ENCODE measurements around the gene TMEM17.

Gene TMEM17

DNA sequence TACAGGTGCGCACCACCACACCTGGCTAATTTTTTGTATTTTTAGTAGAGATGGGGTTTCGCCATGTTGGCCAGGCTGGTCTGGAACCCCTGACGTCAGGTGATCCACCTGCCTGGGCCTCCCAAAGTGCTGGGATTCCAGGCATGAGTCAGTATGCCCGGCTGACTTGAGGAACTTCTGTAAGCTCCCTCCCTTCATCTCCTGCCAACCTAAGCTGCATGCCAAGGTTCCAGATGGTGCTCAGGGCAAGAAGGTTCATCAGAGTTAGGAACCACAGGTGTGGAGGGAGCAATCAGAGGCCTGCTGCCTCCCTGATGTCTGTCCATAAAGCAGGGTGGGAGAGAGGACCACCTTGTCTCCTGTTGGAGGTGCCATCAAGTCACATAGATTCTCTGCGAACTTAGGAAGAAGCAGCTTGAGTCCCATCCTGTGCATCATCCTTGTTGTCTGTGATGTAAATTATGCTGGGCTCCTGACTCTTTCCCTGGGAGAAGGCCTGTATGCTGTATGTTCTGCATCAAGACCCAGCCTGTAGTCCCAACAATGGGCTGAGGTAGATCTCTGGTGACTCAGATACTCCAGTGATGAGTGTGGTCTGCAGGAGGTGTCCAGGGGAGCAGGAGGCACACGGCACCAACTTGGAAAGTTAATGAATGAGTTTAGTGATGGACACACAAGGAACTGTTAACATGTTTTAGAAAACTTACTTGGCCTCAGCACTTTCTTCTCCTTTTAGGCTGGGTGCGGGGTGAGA is 53.1 kb downstream of the TMEM17 start:
- no peak for ATAC-seq
- TF ChIP-seq RARB (CRISPR knock-in tag; IDR thresholded peaks at IDR 0.05) (no peak), TCF4 (CRISPR knock-in tag; IDR thresholded peaks at IDR 0.05; ENCODE audit: borderline replicate concordance) (no peak), ZFP30 (CRISPR knock-in tag; IDR thresholded peaks at IDR 0.05) (no peak), ZC3H10 (CRISPR knock-in tag; IDR thresholded peaks at IDR 0.05) (no peak), SNAI2 (CRISPR knock-in tag; IDR thresholded peaks at IDR 0.05) (no peak), ISL1 (CRISPR knock-in tag; IDR thresholded peaks at IDR 0.05) (no peak), ESRRG (CRISPR knock-in tag; IDR thresholded peaks at IDR 0.05) (no peak), ZNF8 (CRISPR knock-in tag; IDR thresholded peaks at IDR 0.05) (no peak)

DNA sequence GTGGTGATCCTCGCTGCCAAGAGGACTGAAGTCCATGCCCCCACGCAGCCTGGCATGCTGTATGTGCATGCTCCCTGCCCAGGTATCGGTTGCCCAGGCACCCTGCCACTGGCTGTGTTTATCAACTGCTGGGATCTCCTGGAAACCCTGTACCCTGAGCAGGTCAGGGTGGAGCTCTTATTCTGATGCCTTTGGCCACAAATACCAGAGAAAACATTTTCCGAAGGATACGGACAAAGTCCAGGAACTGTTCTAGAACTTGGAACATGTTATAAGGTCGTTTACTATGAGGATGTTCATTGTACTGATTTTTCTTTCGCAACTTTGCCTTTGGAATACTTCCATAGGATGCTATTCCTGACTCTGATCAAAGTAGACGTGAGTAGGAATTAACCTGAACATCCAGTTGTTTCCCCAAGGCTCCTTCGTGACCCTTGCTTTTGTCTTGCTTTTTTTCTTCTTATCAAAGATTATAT is 55.2 kb downstream of the TMEM17 start:
- TF ChIP-seq CSDC2 (CRISPR knock-in tag; IDR thresholded peaks at IDR 0.05) = no peak
- TF ChIP-seq ISL1 (CRISPR knock-in tag; IDR thresholded peaks at IDR 0.05) = no peak
- no peak for TF ChIP-seq ZC3H10 (CRISPR knock-in tag; IDR thresholded peaks at IDR 0.05)
- TF ChIP-seq, protein P1, sequence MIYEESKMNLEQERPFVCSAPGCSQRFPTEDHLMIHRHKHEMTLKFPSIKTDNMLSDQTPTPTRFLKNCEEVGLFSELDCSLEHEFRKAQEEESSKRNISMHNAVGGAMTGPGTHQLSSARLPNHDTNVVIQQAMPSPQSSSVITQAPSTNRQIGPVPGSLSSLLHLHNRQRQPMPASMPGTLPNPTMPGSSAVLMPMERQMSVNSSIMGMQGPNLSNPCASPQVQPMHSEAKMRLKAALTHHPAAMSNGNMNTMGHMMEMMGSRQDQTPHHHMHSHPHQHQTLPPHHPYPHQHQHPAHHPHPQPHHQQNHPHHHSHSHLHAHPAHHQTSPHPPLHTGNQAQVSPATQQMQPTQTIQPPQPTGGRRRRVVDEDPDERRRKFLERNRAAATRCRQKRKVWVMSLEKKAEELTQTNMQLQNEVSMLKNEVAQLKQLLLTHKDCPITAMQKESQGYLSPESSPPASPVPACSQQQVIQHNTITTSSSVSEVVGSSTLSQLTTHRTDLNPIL (CRISPR knock-in tag; IDR thresholded peaks at IDR 0.05; ENCODE audit: low read depth) = no peak
- no peak for TF ChIP-seq BACH2 (CRISPR knock-in tag; IDR thresholded peaks at IDR 0.05; ENCODE audit: borderline replicate concordance)
- no peak for TF ChIP-seq RARB (CRISPR knock-in tag; IDR thresholded peaks at IDR 0.05)
- no peak for TF ChIP-seq ARNTL (CRISPR knock-in tag; IDR thresholded peaks at IDR 0.05; ENCODE audit: borderline replicate concordance, low read depth)
- TF ChIP-seq, protein P2, sequence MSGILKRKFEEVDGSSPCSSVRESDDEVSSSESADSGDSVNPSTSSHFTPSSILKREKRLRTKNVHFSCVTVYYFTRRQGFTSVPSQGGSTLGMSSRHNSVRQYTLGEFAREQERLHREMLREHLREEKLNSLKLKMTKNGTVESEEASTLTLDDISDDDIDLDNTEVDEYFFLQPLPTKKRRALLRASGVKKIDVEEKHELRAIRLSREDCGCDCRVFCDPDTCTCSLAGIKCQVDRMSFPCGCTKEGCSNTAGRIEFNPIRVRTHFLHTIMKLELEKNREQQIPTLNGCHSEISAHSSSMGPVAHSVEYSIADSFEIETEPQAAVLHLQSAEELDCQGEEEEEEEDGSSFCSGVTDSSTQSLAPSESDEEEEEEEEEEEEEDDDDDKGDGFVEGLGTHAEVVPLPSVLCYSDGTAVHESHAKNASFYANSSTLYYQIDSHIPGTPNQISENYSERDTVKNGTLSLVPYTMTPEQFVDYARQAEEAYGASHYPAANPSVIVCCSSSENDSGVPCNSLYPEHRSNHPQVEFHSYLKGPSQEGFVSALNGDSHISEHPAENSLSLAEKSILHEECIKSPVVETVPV (CRISPR knock-in tag; IDR thresholded peaks at IDR 0.05) = no peak
- TF ChIP-seq ZNF70 (CRISPR knock-in tag; IDR thresholded peaks at IDR 0.05) = no peak
- TF ChIP-seq ZNF565 (CRISPR knock-in tag; conservative IDR thresholded peaks at IDR 0.05; ENCODE audit: low read depth) = no peak
- TF ChIP-seq ZNF8 (CRISPR knock-in tag; IDR thresholded peaks at IDR 0.05) = no peak
- TF ChIP-seq, protein P3, sequence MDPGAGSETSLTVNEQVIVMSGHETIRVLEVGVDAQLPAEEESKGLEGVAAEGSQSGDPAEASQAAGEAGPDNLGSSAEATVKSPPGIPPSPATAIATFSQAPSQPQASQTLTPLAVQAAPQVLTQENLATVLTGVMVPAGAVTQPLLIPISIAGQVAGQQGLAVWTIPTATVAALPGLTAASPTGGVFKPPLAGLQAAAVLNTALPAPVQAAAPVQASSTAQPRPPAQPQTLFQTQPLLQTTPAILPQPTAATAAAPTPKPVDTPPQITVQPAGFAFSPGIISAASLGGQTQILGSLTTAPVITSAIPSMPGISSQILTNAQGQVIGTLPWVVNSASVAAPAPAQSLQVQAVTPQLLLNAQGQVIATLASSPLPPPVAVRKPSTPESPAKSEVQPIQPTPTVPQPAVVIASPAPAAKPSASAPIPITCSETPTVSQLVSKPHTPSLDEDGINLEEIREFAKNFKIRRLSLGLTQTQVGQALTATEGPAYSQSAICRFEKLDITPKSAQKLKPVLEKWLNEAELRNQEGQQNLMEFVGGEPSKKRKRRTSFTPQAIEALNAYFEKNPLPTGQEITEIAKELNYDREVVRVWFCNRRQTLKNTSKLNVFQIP (CRISPR knock-in tag; IDR thresholded peaks at IDR 0.05; ENCODE audit: borderline replicate concordance, low read depth) = no peak
- TF ChIP-seq, protein P4, sequence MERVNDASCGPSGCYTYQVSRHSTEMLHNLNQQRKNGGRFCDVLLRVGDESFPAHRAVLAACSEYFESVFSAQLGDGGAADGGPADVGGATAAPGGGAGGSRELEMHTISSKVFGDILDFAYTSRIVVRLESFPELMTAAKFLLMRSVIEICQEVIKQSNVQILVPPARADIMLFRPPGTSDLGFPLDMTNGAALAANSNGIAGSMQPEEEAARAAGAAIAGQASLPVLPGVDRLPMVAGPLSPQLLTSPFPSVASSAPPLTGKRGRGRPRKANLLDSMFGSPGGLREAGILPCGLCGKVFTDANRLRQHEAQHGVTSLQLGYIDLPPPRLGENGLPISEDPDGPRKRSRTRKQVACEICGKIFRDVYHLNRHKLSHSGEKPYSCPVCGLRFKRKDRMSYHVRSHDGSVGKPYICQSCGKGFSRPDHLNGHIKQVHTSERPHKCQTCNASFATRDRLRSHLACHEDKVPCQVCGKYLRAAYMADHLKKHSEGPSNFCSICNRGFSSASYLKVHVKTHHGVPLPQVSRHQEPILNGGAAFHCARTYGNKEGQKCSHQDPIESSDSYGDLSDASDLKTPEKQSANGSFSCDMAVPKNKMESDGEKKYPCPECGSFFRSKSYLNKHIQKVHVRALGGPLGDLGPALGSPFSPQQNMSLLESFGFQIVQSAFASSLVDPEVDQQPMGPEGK (CRISPR knock-in tag; IDR thresholded peaks at IDR 0.05; ENCODE audit: borderline replicate concordance) = no peak
- no peak for TF ChIP-seq ZFP3 (CRISPR knock-in tag; IDR thresholded peaks at IDR 0.05)
- TF ChIP-seq GLIS3 (CRISPR knock-in tag; IDR thresholded peaks at IDR 0.05) = no peak
- TF ChIP-seq, protein P5, sequence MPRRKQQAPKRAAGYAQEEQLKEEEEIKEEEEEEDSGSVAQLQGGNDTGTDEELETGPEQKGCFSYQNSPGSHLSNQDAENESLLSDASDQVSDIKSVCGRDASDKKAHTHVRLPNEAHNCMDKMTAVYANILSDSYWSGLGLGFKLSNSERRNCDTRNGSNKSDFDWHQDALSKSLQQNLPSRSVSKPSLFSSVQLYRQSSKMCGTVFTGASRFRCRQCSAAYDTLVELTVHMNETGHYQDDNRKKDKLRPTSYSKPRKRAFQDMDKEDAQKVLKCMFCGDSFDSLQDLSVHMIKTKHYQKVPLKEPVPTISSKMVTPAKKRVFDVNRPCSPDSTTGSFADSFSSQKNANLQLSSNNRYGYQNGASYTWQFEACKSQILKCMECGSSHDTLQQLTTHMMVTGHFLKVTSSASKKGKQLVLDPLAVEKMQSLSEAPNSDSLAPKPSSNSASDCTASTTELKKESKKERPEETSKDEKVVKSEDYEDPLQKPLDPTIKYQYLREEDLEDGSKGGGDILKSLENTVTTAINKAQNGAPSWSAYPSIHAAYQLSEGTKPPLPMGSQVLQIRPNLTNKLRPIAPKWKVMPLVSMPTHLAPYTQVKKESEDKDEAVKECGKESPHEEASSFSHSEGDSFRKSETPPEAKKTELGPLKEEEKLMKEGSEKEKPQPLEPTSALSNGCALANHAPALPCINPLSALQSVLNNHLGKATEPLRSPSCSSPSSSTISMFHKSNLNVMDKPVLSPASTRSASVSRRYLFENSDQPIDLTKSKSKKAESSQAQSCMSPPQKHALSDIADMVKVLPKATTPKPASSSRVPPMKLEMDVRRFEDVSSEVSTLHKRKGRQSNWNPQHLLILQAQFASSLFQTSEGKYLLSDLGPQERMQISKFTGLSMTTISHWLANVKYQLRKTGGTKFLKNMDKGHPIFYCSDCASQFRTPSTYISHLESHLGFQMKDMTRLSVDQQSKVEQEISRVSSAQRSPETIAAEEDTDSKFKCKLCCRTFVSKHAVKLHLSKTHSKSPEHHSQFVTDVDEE (CRISPR knock-in tag; IDR thresholded peaks at IDR 0.05) = no peak
- no peak for TF ChIP-seq ZFP30 (CRISPR knock-in tag; IDR thresholded peaks at IDR 0.05)
- no peak for TF ChIP-seq TOX (CRISPR knock-in tag; IDR thresholded peaks at IDR 0.05; ENCODE audit: borderline replicate concordance)
- ATAC-seq = no peak
